ENCODE results near the gene DTYMK. TPM values are rescaled to one million over a fixed set of nuclear protein-coding genes. Genes with fewer than 3 reads are reported as not detected.

The DTYMK gene
- total RNA-seq, 3 donors from 2014 or later (not counting 1 experiment from before 2014, with no cell fraction given): 15.4 to 17.5 (median 15.6) TPM

DNA sequence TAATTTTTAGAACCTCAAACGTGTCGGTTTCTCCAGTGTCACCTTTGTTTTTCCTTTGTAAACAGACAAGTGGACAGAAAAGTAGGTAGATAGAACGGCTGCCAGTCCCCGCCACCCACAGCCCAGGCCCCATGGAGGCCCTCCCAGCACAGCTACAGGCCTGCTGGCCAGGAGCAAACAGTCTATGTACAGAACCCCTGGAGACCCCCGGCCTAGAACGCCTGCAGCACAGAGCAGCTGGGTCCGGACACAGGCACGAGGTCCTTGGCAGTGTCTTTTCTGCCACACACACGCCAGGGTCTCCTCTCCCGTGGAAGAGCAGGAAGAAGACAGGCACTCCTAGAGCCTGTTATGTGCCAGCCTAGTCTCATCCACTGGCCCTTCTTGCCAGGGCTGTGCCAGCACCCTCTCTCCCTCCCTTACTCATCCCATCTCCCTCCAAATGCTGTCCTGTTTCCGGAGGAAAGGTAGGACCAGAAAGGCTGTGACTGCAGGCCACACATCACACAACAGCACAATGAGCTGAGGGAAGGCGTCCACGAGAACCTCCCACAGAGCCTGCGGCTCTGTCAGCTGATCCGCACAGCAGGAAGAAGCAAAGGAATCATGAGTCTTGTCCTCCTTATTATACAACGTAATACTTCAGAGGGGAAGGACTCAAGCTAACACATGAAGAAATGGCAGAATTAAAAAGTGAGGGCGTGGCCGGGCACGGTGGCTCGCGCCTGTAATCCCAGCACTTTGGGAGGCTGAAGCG lies 7.7 kb downstream of the DTYMK start:
- no peak overlapping the region for H3K27ac Mint-ChIP-seq
- H3K9me3 Mint-ChIP-seq: no peaks in the 10 kb centered on the region
- 94% methylated on average over 22 of the region's 22 CpGs for WGBS (ENCODE audit: insufficient coverage)
- H3K36me3 ChIP-seq (ENCODE audit: control insufficient read depth, insufficient read depth, low read length): peaks cover 16% of the 10 kb centered on the region
- no peak for DNase-seq
- ATAC-seq: no peak
- no peak overlapping the region for H3K4me3 ChIP-seq (ENCODE audit: low read length)
- H3K36me3 Mint-ChIP-seq: no peaks in the 10 kb centered on the region
- no peak overlapping the region for H3K4me3 Mint-ChIP-seq
- intact Hi-C loops (cut with micrococcal nuclease): no loop called here
- H3K27ac ChIP-seq (ENCODE audit: low read length): no peak overlapping the region
- H3K4me1 ChIP-seq (ENCODE audit: control insufficient read depth, insufficient read depth, low read length): no peaks in the 10 kb centered on the region
- no peaks in the 10 kb centered on the region for H3K27me3 Mint-ChIP-seq (ENCODE audit: low read depth in 2 of 2)
- H3K4me1 Mint-ChIP-seq: peaks cover 0 to 5% of the 10 kb centered on the region in 2 donors
- H3K27me3 ChIP-seq (ENCODE audit: control insufficient read depth, insufficient read depth, low read length): no peaks in the 10 kb centered on the region
- TF ChIP-seq CTCF (IDR thresholded peaks at IDR 0.05): no peak
- H3K9me3 ChIP-seq (ENCODE audit: control insufficient read depth, insufficient read depth, low read length): no peaks in the 10 kb centered on the region

DNA sequence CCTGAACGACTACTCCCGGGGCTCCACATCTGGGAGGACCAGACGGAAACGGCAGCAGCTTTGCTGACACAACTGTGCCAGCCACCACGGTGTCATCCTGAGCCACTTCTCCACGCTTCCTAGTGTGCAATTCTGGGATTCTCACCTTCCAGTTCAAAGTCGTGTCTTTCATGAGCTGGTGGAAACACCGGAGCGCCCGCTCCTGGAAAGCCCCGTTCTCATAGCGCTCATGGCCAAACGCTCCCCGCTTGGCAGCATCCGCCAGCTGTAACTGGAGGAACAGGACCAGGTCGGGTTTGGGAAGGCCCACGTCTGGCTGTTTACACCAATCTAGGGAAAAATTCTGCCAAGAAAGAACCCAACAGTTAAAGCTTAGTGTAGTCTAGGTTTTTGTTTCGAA lies 8.3 kb downstream of the DTYMK start:
- H3K9me3 Mint-ChIP-seq: no peaks in the 10 kb centered on the region
- Histone ChIP-seq H3K4me3 (ENCODE audit: low read length) (no peak overlapping the region), H3K4me1 (ENCODE audit: control insufficient read depth, insufficient read depth, low read length) (peaks cover 3% of the 10 kb centered on the region), H3K9me3 (ENCODE audit: control insufficient read depth, insufficient read depth, low read length) (no peaks in the 10 kb centered on the region), H3K27ac (ENCODE audit: low read length) (no peak overlapping the region), H3K27me3 (ENCODE audit: control insufficient read depth, insufficient read depth, low read length) (no peaks in the 10 kb centered on the region), H3K36me3 (ENCODE audit: control insufficient read depth, insufficient read depth, low read length) (peaks cover 16% of the 10 kb centered on the region)
- intact Hi-C loops (cut with micrococcal nuclease): no loop called here
- DNase-seq: no peak
- no peak overlapping the region for H3K27ac Mint-ChIP-seq
- H3K4me3 Mint-ChIP-seq: no peak overlapping the region
- peaks cover 6 to 11% of the 10 kb centered on the region in 2 donors for H3K4me1 Mint-ChIP-seq
- no peaks in the 10 kb centered on the region for H3K27me3 Mint-ChIP-seq (ENCODE audit: low read depth in 2 of 2)
- TF ChIP-seq CTCF (IDR thresholded peaks at IDR 0.05): no peak
- 96% methylated on average over 18 of the region's 18 CpGs for WGBS (ENCODE audit: insufficient coverage)
- no peaks in the 10 kb centered on the region for H3K36me3 Mint-ChIP-seq
- no peak for ATAC-seq

DNA sequence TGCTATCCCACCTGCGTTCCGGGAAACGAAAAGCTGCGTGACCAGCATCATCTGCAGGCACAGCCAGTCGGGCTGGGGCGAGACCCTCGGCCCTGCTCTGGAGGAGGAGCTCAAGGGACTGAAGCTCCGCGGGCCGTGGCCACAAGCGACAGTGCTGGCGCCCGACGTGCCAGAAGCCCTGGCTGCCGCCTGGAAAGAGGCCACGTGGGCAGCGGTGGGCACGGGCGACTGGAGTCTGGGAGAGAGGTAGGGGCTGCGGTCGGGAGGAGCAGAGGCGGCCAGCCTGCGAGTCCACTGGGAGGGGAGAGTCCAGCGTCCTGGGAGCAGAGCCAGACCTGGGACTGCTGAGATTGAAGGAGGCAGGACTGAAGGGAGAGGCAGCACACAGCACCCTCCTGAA lies 9.2 kb downstream of the DTYMK start:
- Histone ChIP-seq H3K9me3 (ENCODE audit: control insufficient read depth, insufficient read depth, low read length) (no peaks in the 10 kb centered on the region), H3K27me3 (ENCODE audit: control insufficient read depth, insufficient read depth, low read length) (no peaks in the 10 kb centered on the region), H3K27ac (ENCODE audit: low read length) (no peak overlapping the region), H3K36me3 (ENCODE audit: control insufficient read depth, insufficient read depth, low read length) (peaks cover 16% of the 10 kb centered on the region), H3K4me3 (ENCODE audit: low read length) (no peak overlapping the region), H3K4me1 (ENCODE audit: control insufficient read depth, insufficient read depth, low read length) (peaks cover 12% of the 10 kb centered on the region)
- H3K9me3 Mint-ChIP-seq: no peaks in the 10 kb centered on the region
- H3K4me1 Mint-ChIP-seq: peaks cover 6 to 11% of the 10 kb centered on the region in 2 donors
- H3K4me3 Mint-ChIP-seq: no peak overlapping the region
- H3K27ac Mint-ChIP-seq: no peak overlapping the region
- ATAC-seq (no peak), DNase-seq (no peak)
- TF ChIP-seq CTCF (IDR thresholded peaks at IDR 0.05): no peak
- H3K36me3 Mint-ChIP-seq: no peaks in the 10 kb centered on the region
- intact Hi-C loops (cut with micrococcal nuclease): no loop called here
- no peaks in the 10 kb centered on the region for H3K27me3 Mint-ChIP-seq (ENCODE audit: low read depth in 2 of 2)
- 93% methylated on average over 24 of the region's 24 CpGs for WGBS (ENCODE audit: insufficient coverage)

- Mint-ChIP-seq H3K27ac (no peak overlapping the region), H3K36me3 (no peaks in the 10 kb centered on the region), H3K27me3 (ENCODE audit: low read depth in 2 of 2) (no peaks in the 10 kb centered on the region), H3K4me1 (peaks cover 6 to 11% of the 10 kb centered on the region in 2 donors), H3K9me3 (no peaks in the 10 kb centered on the region), H3K4me3 (no peak overlapping the region)
- TF ChIP-seq CTCF (IDR thresholded peaks at IDR 0.05): no peak
- no peak for DNase-seq
- peaks cover 12% of the 10 kb centered on the region for H3K4me1 ChIP-seq (ENCODE audit: control insufficient read depth, insufficient read depth, low read length)
- no peak overlapping the region for H3K4me3 ChIP-seq (ENCODE audit: low read length)
- H3K27ac ChIP-seq (ENCODE audit: low read length): no peak overlapping the region
- WGBS (ENCODE audit: insufficient coverage): 96% methylated on average over 17 of the region's 17 CpGs
- intact Hi-C loops (cut with micrococcal nuclease): no loop called here
- peaks cover 21% of the 10 kb centered on the region for H3K36me3 ChIP-seq (ENCODE audit: control insufficient read depth, insufficient read depth, low read length)
- H3K27me3 ChIP-seq (ENCODE audit: control insufficient read depth, insufficient read depth, low read length): no peaks in the 10 kb centered on the region
- no peak for ATAC-seq
- H3K9me3 ChIP-seq (ENCODE audit: control insufficient read depth, insufficient read depth, low read length): no peaks in the 10 kb centered on the region
Observed at GRCh38 chr2:241676665-241677064, 9.9 kb downstream of the DTYMK start.

Data from natural killer cell (primary cell).